Nephron (organoid): ENCODE results near the gene APCDD1L.

Experiments
- H3K27ac Mint-ChIP-seq, 3 experiments: 2 replicates each; pipeline ENCODE4 v1.8.0; 2020; ENCODE audit warnings: mixed read lengths in 3 of 3, mild to moderate bottlenecking in 2 of 3, moderate library complexity in 1 of 3
- H3K27me3 Mint-ChIP-seq: 2 replicates; pipeline ENCODE4 v1.8.0; 2021; ENCODE audit warnings: low read depth, mild to moderate bottlenecking, moderate library complexity, mixed read lengths
- H3K36me3 Mint-ChIP-seq: 2 replicates; pipeline ENCODE4 v1.8.0; 2020; ENCODE audit warnings: low read depth, mixed read lengths
- H3K4me1 Mint-ChIP-seq: 2 replicates; pipeline ENCODE4 v1.8.0; 2020; ENCODE audit warnings: mixed read lengths
- H3K4me3 Mint-ChIP-seq, 3 experiments: 2 replicates each; pipeline ENCODE4 v1.8.0; 2020; ENCODE audit warnings: mild to moderate bottlenecking in 3 of 3, mixed read lengths in 3 of 3, moderate library complexity in 2 of 3
- H3K9me3 Mint-ChIP-seq: 2 replicates; pipeline ENCODE4 v1.8.0; 2020; ENCODE audit warnings: mixed read lengths
- TF ChIP-seq, protein P1 (sequence below), 3 experiments: fragments of 200-600 bp; sonication (generic); IDR thresholded peaks; one replicate each; pipeline ENCODE4 v1.5.0; 2021; ENCODE audit warnings: antibody characterized with exemption in 3 of 3; ENCODE audit not compliant: unreplicated experiment in 3 of 3

APCDD1L gene

DNA sequence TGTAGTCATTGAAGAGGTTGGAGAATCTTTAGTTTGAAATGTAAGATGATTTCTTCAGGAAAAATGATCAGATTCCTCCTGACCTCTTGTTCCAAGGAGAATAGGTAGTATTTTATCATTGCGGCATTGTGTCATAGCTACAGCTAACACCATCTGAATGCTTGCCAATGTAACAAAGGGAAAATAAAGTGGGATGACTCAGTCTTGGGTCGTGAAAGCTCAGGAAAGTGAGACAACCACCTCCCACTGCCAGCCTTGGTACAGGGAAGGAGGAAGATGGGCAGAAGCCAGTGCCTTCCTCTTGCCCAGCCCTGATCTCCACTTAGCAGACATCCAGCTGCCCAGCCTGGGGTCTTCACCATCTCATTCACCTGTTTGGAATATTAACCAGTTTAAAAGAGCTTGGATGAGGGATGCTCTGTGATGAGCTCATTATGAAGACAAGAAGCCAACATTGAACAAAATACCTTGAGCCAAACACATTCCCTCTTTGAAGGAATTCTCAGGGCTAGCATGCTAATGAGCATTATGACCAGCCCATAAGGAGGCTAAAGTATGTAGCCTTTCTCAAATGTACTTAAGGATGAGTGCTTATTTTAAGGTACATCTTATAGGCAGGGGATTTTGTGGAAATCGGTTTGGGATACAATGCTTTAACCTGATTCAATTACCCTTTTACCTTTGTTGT, 40.0 kb upstream of the APCDD1L start:
- peaks cover 48% of the 10 kb centered on the region for H3K4me1 Mint-ChIP-seq

GRCh38 chr20:58554541-58554940, 39.3 kb upstream of the APCDD1L start:
- Mint-ChIP-seq H3K4me1 (peaks cover 54% of the 10 kb centered on the region), H3K27ac (peak overlapping the region; percentile 76 to 95 (median 84)), H3K9me3 (no peaks in the 10 kb centered on the region), H3K4me3 (no peak overlapping the region), H3K36me3 (no peaks in the 10 kb centered on the region), H3K27me3 (peaks cover 22% of the 10 kb centered on the region)
- TF ChIP-seq, protein P1, sequence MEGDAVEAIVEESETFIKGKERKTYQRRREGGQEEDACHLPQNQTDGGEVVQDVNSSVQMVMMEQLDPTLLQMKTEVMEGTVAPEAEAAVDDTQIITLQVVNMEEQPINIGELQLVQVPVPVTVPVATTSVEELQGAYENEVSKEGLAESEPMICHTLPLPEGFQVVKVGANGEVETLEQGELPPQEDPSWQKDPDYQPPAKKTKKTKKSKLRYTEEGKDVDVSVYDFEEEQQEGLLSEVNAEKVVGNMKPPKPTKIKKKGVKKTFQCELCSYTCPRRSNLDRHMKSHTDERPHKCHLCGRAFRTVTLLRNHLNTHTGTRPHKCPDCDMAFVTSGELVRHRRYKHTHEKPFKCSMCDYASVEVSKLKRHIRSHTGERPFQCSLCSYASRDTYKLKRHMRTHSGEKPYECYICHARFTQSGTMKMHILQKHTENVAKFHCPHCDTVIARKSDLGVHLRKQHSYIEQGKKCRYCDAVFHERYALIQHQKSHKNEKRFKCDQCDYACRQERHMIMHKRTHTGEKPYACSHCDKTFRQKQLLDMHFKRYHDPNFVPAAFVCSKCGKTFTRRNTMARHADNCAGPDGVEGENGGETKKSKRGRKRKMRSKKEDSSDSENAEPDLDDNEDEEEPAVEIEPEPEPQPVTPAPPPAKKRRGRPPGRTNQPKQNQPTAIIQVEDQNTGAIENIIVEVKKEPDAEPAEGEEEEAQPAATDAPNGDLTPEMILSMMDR (IDR thresholded peaks at IDR 0.05; ENCODE audit: unreplicated experiment in 3 of 3), result no peak

More for the DNA sequence above, 40.0 kb upstream of the APCDD1L start:
- H3K27ac Mint-ChIP-seq, result no peak overlapping the region
- no peak overlapping the region for H3K4me3 Mint-ChIP-seq
- TF ChIP-seq, protein P1 (IDR thresholded peaks at IDR 0.05; ENCODE audit: unreplicated experiment in 3 of 3), result no peak
- H3K9me3 Mint-ChIP-seq, result no peaks in the 10 kb centered on the region
- peaks cover 23% of the 10 kb centered on the region for H3K27me3 Mint-ChIP-seq
- no peaks in the 10 kb centered on the region for H3K36me3 Mint-ChIP-seq

DNA sequence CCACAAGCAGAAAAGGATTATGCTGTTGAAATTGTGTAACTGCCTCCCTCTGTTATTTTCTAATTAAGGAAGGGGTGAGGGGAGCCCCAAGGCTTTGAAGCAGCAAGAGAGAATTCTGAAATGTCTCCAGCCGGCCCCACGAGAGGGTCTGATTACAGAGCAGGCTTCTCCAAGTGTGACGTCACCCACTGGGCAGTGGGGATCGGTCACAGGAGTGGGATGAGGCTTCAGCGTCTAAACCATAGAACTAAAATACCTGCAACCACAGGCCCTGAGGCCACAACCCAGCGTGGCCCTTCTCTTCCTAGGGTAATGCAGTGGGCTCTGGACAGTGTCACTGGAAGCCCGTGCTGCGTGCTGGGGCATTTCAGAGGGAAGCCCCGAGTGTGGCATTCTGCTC, 38.6 kb upstream of the APCDD1L start:
- TF ChIP-seq, protein P1 (IDR thresholded peaks at IDR 0.05; ENCODE audit: unreplicated experiment in 3 of 3), result no peak
- H3K27ac Mint-ChIP-seq, result peak overlapping the region; percentile 76 to 95 (median 84)
- no peaks in the 10 kb centered on the region for H3K9me3 Mint-ChIP-seq
- peaks cover 61% of the 10 kb centered on the region for H3K4me1 Mint-ChIP-seq
- H3K4me3 Mint-ChIP-seq, result peak overlapping the region in 1 of 3 experiments; percentile 14
- H3K27me3 Mint-ChIP-seq, result peaks cover 22% of the 10 kb centered on the region
- no peaks in the 10 kb centered on the region for H3K36me3 Mint-ChIP-seq

DNA sequence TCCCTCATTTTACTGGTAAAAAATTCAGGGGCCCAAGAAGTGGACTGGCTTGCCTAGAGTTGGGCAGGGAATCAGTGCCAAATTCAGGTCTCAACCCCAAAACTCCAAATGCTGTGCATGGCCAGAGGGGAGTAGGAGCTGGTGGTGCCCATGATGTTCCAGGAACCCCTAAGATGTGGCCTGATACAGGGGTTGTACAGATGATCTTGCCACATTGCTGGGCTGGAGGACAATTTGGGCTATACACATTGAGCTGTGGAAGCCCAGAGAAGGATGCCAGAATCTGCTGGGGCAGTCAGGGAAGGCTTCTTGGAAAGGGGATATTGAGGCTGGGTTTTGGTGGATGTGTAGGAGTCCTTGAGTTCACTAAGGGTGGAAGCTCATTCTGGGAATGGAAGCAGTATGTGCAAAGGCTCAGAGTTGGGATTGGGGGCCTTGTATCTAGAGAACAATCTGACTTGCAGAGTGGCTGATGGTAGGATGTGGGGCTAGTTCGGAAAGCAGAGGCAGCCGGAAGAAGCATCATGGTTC, 38.0 kb upstream of the APCDD1L start:
- H3K36me3 Mint-ChIP-seq, result no peaks in the 10 kb centered on the region
- peaks cover 64% of the 10 kb centered on the region for H3K4me1 Mint-ChIP-seq
- H3K27ac Mint-ChIP-seq, result peak overlapping the region; percentile 76 to 95 (median 84)
- no peaks in the 10 kb centered on the region for H3K9me3 Mint-ChIP-seq
- TF ChIP-seq, protein P1 (IDR thresholded peaks at IDR 0.05; ENCODE audit: unreplicated experiment in 3 of 3), result no peak
- peak overlapping the region in 1 of 3 experiments; percentile 14 for H3K4me3 Mint-ChIP-seq
- peaks cover 23% of the 10 kb centered on the region for H3K27me3 Mint-ChIP-seq

GRCh38 chr20:58552366-58552934, 37.3 kb upstream of the APCDD1L start:
- TF ChIP-seq, protein P1 (IDR thresholded peaks at IDR 0.05; ENCODE audit: unreplicated experiment in 3 of 3), result no peak
- Mint-ChIP-seq H3K9me3 (no peaks in the 10 kb centered on the region), H3K27me3 (peaks cover 21% of the 10 kb centered on the region), H3K36me3 (no peaks in the 10 kb centered on the region), H3K4me3 (no peak overlapping the region), H3K27ac (peak overlapping the region; percentile 25 to 84 (median 68)), H3K4me1 (peaks cover 69% of the 10 kb centered on the region)
